H7 (cell line): ENCODE data around the gene PMIS2. TPM values are rescaled to one million over a fixed set of nuclear protein-coding genes. Genes with fewer than 3 reads are reported as not detected.

Source experiments
- DNase-seq: peaks from one replicate; pipeline ENCODE4 v3.0.0; 2012
- H3K27me3 ChIP-seq: 2 replicates; pipeline ENCODE4 v1.6.0; 2011; ENCODE audit warnings: mild to moderate bottlenecking, low read length; ENCODE audit not compliant: control insufficient read depth, insufficient read depth
- H3K36me3 ChIP-seq: replicated peaks from 2 replicates; pipeline ENCODE4 v1.5.1; 2011; ENCODE audit warnings: low read length; ENCODE audit not compliant: control insufficient read depth, insufficient read depth
- H3K4me3 ChIP-seq: 2 replicates; pipeline ENCODE4 v1.5.1; 2011; ENCODE audit warnings: low read depth, mild to moderate bottlenecking, control low read depth, low read length, moderate library complexity; ENCODE audit not compliant: insufficient read depth
- total RNA-seq: library from RNA; depleted of rRNA; stranded (reverse); fragments of >200 nt; shearing (Covaris generic); gene quantifications from 2 replicates; pipeline ENCODE4 v1.2.3, GENCODE V29; 2014; rRNA removed

PMIS2 gene
- total RNA-seq, 1 experiment from 2014 or later: not detected

- DNase-seq: no peak
- H3K4me3 ChIP-seq: no peak overlapping the region
- no peaks in the 10 kb centered on the region for H3K27me3 ChIP-seq
- H3K36me3 ChIP-seq: peaks cover 7% of the 10 kb centered on the region
These were observed 35.7 kb downstream of the PMIS2 start for GRCh38 chr19:35621708-35622107.

GRCh38 chr19:35622750-35623149, 36.8 kb downstream of the PMIS2 start:
- peaks cover 6% of the 10 kb centered on the region for H3K36me3 ChIP-seq
- H3K4me3 ChIP-seq: no peak overlapping the region

GRCh38 chr19:35623327-35624010, 37.5 kb downstream of the PMIS2 start:
- no peak overlapping the region for H3K4me3 ChIP-seq
- peaks cover 6% of the 10 kb centered on the region for H3K36me3 ChIP-seq
- DNase-seq: no peak
- H3K27me3 ChIP-seq: no peaks in the 10 kb centered on the region

More at GRCh38 chr19:35622750-35623149, 36.8 kb downstream of the PMIS2 start:
- H3K27me3 ChIP-seq: no peaks in the 10 kb centered on the region
- no peak for DNase-seq

GRCh38 chr19:35628264-35628564, 42.2 kb downstream of the PMIS2 start:
- Histone ChIP-seq H3K4me3 (peak overlapping the region; percentile 88), H3K27me3 (no peaks in the 10 kb centered on the region), H3K36me3 (peaks cover 21% of the 10 kb centered on the region)
- no peak for DNase-seq

- peak within 1 kb of the TSS; percentile 88 for H3K4me3 ChIP-seq
These were observed 42.8 kb downstream of the PMIS2 start, which contains the start of gene RBM42 for GRCh38 chr19:35628565-35629331. TSS of gene RBM42 (plus strand) at chr19:35629036. CDS start at chr19:35629154, 118 bp downstream.

GRCh38 chr19:35629332-35629633, 43.3 kb downstream of the PMIS2 start:
- peaks cover 23% of the 10 kb centered on the region for H3K36me3 ChIP-seq
- no peaks in the 10 kb centered on the region for H3K27me3 ChIP-seq
- no peak for DNase-seq
- peak overlapping the region; percentile 88 for H3K4me3 ChIP-seq

More at GRCh38 chr19:35628565-35629331, 42.8 kb downstream of the PMIS2 start, which contains the start of gene RBM42:
- Histone ChIP-seq H3K36me3 (peaks cover 21% of the 10 kb centered on the region), H3K27me3 (no peaks in the 10 kb centered on the region)
- DNase-seq: peak; percentile 99

- Histone ChIP-seq H3K27me3 (no peaks in the 10 kb centered on the region), H3K4me3 (no peak overlapping the region), H3K36me3 (peaks cover 36% of the 10 kb centered on the region)
- peak; percentile 41 for DNase-seq
These were observed 47.9 kb downstream of the PMIS2 start for GRCh38 chr19:35633727-35634440.

GRCh38 chr19:35636651-35637050, 50.7 kb downstream of the PMIS2 start:
- Histone ChIP-seq H3K36me3 (peaks cover 23% of the 10 kb centered on the region), H3K4me3 (no peak overlapping the region), H3K27me3 (no peaks in the 10 kb centered on the region)
- DNase-seq: no peak

Other genes with a start within 250 kb of the PMIS2 start
- not detected in 2 replicates for gene FFAR1, start 238.3 kb upstream of the PMIS2 start, total RNA-seq
- gene FFAR3, start 227.7 kb upstream of the PMIS2 start, total RNA-seq: not detected in 2 replicates
- gene GPR42, start 215.1 kb upstream of the PMIS2 start, total RNA-seq: not detected in 2 replicates
- gene FFAR2, start 137.9 kb upstream of the PMIS2 start, total RNA-seq: not detected in 2 replicates
- 0.44 and 0.52 TPM in 2 replicates for gene KRTDAP, start 95.7 kb upstream of the PMIS2 start, total RNA-seq
- 179 and 182 TPM in 2 replicates for gene DMKN, start 72.5 kb upstream of the PMIS2 start, total RNA-seq
- gene SBSN, start 57.9 kb upstream of the PMIS2 start, total RNA-seq: not detected in 2 replicates
- 0.07 TPM in 1 of 2 replicates, not detected in the other for gene GAPDHS, start 52.7 kb upstream of the PMIS2 start, total RNA-seq
- gene TMEM147, start 40.5 kb upstream of the PMIS2 start, total RNA-seq: 208 and 225 TPM in 2 replicates
- gene ATP4A, start 22.5 kb upstream of the PMIS2 start, total RNA-seq: 0.21 TPM in 1 of 2 replicates, not detected in the other
- 25.6 and 27.4 TPM in 2 replicates for gene HAUS5, start 26.6 kb downstream of the PMIS2 start, total RNA-seq
- 75.0 and 81.4 TPM in 2 replicates for gene RBM42, start 42.9 kb downstream of the PMIS2 start, total RNA-seq
- gene ETV2, start 55.6 kb downstream of the PMIS2 start, total RNA-seq: 0.35 and 0.81 TPM in 2 replicates
- gene COX6B1, start 62.1 kb downstream of the PMIS2 start, total RNA-seq: 500 and 605 TPM in 2 replicates
- gene UPK1A, start 80.3 kb downstream of the PMIS2 start, total RNA-seq: 0.14 and 0.74 TPM in 2 replicates
- gene ZBTB32, start 118.4 kb downstream of the PMIS2 start, total RNA-seq: not detected in 2 replicates
- gene KMT2B, start 131.8 kb downstream of the PMIS2 start, total RNA-seq: 12.9 and 16.3 TPM in 2 replicates
- 11.5 and 15.2 TPM in 2 replicates for gene IGFLR1, start 156.3 kb downstream of the PMIS2 start, total RNA-seq
- 11.6 and 13.4 TPM in 2 replicates for gene U2AF1L4, start 159.2 kb downstream of the PMIS2 start, total RNA-seq
- 53.2 and 58.6 TPM in 2 replicates for gene PSENEN, start 159.5 kb downstream of the PMIS2 start, total RNA-seq
- gene LIN37, start 162.4 kb downstream of the PMIS2 start, total RNA-seq: 5.0 and 17.2 TPM in 2 replicates
- 0.48 and 1.4 TPM in 2 replicates for gene HSPB6, start 170.9 kb downstream of the PMIS2 start, total RNA-seq
- gene PROSER3, start 172.0 kb downstream of the PMIS2 start, total RNA-seq: 6.8 and 14.0 TPM in 2 replicates
- gene ARHGAP33, start 189.4 kb downstream of the PMIS2 start, total RNA-seq: 3.7 and 6.4 TPM in 2 replicates
- gene PRODH2, start 226.7 kb downstream of the PMIS2 start, total RNA-seq: not detected in 2 replicates